ENCODE results near the gene ATG3.
"Not testable (repeated sequence)": the region's sequence is repeated elsewhere in the genome, so short reads cannot be mapped to it uniquely, and the experiment has no call there.

Gene ATG3

DNA sequence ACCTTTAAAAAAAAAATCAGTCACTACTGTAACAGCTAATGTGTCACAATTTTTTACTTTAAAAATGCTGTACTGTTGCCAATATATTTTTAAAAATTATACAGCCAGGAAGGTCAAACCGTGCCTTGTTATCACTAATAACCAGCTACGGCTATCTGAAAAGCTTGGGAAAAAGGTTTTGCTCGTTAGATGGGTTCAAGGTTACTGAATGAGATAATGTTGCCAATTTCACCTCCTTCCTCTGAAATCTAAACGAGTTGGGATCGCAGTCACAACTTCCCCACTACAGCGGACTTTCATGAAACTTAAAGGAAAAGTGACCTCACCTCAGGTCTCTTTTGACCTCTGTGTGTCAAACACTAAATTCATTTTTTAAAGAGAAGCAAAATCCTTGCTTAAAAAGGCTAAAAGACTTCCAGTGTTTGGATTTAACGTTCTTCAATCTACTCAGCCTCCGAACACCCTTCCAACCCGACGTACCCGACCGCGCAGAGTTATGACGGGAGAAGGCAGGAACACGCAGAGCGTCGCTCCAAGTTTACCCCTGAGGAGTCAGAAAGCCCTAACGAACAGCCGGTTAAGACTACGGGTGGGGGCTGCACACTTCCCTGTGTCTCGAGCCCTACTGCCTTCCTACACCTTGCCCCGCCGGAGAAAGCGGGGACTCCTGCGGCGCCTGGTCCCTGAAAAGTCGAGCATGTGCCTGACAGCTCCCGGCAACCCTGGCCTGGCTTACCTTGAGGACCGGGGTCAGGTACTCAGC, 860 bp downstream of the ATG3 start:
- no peak for FAIRE-seq

DNA sequence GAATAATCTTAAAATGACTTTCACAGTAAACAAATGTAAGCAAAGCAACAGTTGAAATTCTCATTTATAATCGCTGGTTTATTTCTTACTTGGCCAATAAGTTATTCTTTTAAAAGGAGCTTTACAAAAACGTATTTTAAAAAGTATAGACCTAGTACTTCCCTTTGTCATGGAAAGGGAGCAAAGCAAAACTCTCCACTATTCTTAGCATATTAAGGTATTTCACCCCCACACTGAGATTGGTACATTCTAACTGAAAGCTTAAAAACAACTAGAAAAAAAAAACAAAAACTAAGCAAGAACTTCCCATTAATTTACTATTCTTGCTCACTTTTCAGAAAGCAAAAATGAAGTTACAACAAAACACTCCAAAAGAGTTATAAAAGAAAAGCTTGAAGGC, 1.5 kb downstream of the ATG3 start:
- FAIRE-seq, result no peak

DNA sequence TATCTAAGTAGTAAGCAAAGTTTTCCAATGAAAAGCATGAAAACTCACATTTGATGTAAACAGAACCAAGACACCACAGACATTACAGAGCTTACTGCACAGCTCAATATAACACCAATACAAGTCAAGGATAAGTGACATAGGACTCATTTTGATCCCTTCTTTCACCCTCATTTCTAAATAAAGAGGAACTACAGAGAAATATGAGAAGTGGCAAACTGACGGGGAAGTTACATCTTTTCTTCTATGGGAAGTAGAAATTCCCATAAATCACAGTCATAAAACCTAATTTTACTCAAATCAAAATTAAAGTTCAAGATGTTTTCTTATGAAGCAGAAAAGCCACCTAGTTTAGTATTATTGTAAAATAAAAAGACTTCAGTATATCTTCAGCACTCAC, 3.8 kb downstream of the ATG3 start:
- FAIRE-seq, result no peak

DNA sequence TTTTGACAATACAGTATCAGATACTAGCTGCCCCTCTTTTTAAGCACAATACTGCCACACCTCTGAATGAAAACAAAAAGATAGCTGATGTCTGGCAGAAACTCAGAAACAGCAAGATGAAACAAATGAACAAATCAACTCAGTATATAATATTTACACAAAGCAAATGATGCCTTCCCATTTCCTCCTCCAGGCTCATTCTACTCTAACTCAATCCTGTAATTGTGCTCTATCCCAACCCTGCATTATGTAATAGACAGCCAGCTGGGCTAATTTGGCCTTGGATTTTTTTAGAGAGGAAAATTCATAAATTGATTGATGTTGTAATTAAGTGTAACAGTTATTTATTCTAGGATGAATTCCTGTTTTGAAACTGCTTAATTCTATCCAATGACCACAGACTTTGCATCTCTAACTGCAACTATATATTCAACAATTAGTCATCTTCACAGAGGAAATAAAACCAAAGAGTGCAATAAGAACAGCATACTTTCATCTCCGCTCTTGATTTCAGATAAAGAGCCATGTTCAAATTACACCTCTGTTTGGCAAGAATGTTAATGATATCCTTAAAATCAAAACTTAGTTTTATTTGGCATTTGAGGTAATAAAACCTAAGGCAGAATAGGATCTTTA, 6.1 kb downstream of the ATG3 start:
- no peak for FAIRE-seq

DNA sequence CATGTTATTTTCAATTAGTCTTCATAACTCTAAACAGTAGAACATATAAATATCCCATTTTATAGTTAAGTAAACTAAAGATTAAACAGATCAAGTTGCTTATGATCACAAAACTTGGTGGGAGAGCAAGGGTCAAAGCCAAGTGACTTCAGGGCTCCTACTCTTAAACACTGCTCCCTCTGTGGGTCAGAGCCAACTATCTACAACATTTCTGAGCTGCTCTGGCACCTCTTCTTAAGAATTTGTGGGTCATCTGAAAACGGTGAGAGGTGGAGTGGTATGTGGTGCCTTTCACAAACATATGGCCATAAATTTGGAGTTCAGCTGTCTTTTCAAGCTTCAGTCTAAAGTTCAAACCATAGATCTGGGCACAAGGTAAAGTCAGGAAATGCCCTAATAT, 10.9 kb downstream of the ATG3 start:
- no peak for FAIRE-seq

DNA sequence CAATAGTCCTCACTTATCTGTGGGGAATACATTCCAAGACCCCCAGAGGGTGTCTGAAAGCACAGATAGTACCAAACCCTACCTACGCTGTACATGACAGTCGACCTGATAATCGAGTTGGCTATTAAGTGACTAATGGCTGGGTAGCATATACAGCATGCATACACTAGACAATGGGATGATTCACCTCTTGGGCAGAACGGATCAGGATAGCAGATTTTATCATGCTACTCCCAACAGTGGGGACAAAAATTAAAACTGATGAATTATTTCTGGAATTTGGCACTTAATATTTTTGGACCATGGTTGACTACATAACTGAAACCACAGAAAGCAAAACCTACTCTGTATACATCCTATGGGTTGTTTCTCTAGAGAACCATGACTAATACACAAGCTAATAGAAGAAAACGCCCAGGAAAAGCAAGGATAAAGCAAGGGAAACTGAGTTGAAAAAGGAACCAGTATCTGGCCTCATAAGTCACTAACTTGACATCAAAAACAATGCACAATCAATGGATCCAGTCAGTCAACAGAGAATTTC, 15.5 kb downstream of the ATG3 start:
- no peak for FAIRE-seq

DNA sequence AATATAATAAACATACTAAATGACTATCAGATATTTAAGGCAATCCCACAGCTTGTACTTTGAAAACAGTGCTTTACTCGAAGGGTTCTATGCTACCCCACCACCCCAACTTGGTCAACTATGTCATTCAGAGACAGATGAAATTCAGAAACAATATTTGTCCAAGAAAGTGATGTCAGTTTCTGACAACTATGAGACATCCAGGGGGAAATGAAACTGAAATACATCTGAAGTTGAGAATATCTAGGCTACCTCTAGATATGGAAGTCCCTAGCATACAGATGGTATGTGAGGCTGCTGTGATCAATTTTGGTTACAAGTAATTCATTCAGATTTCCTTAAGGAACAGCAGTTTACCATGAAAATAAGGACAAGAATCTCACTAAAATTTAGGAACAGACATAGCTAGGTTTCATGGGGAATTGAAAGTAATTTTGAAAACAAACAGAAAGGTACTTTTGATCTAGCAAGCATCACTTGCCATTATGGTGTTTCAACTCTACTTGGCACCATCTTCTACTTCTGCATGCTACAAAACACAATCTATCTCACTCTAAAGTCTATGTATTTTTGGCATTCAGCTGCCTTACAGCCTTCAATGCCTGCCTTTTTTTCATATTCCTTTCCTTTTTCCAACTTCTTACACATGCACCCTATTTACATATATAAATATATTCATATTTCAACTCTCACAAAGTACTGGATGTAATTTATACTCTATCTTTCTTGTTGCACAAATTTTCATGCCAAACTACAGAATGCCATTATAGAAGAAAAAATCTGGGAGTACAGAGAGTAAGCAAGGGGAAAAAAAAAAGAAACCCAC, 21.7 kb downstream of the ATG3 start:
- FAIRE-seq, result no peak

DNA sequence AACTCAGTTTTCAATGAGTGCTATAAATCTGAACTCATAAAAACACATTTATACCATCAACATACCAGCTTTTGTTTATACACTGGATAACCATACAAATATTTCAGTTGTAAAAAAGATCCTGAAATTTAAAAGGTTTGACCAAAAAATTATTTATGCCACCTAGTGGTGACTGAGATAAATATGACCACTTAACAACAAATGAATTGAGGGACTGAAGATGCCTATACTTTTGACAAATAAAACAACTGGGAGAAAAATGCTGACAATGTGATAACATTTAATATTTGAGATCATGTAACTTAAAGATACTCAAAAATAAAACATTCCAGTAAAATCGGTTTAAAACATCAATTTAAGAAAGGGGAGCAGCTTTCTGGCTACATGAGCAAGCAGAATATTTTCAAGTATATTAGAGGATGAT, 30.4 kb downstream of the ATG3 start:
- peak; percentile 72 for FAIRE-seq

DNA sequence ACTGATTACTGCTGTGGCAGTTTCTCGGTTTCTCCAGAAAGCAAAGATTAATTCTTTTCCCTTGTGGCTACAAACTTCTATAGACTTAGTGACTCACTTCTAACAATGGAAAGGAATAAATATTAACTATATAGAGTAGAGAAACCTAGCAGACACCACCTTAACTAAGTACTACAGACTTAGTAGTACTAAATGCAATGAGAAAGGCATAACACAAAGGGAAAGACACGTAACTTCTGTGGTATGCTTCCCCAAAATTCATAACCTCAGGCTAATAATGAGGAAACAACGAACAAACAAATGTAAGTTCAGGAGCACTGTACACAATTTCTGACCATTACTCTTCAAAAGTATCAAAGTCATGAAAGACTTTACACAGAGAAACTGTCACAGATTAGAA, 31.2 kb downstream of the ATG3 start:
- no peak for FAIRE-seq

DNA sequence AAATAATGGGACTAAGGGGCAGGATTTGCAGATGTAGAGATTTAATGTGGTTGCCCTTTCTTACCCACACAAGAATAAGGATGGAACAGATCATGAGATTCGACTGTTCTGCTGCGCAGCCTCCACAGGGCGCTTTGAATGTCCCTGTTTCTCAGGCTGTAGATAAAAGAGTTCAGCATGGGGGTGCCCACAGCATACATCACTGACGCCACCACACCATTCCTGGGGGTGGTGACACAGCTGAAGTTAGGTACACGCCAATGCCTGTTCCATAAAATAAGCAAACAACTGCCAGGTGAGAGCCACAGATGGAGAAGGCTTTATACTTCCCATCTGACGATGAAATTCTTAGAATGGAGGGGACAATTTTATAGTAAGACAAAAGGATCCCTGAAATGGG, 37.6 kb downstream of the ATG3 start:
- not testable (repeated sequence) for FAIRE-seq

DNA sequence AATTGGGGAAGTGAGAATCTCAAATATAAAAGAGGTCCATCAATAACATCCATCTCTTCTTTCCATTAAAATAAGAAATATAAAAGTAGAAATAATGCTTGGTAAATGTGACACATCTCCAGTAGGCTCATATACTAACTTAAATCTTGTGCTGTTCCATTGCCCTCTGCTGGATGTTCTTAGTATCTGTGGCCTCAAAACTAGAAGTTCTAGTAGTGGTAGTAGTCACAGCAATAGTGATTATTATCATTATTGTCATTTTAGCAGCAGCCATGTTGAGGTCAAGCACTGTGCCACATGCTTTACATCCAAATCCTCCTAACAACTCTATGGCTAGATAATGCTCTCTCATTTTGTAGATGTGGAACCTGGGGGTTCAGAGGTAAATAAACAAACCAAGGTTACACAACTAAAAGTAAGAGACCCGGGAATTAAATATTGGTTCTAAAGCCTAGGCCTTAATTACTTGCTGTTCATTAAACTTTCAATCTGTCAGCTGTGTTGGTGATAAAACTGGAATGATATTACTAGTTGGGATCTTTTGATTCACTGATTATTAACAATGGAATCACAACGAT, 42.2 kb downstream of the ATG3 start:
- FAIRE-seq, result peak; percentile 62

DNA sequence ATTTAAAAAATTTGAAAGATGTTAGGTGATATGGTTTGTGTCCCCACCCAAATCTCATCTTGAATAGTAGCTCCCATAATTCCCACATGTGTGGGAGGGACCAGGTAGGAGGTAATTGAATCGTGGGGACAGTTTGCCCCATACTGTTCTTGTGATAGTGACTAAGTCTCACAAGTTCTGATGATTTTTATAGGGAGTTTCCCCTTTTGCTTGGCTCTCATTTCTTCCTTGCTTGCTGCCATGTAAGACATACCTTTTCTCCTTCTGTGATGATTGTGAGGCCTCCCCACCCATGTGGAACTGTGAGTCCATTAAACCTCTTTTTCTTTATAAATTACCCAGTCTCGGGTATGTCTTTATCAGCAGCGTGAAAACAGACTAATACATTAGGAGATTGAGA, 42.8 kb downstream of the ATG3 start:
- not testable (repeated sequence) for FAIRE-seq

DNA sequence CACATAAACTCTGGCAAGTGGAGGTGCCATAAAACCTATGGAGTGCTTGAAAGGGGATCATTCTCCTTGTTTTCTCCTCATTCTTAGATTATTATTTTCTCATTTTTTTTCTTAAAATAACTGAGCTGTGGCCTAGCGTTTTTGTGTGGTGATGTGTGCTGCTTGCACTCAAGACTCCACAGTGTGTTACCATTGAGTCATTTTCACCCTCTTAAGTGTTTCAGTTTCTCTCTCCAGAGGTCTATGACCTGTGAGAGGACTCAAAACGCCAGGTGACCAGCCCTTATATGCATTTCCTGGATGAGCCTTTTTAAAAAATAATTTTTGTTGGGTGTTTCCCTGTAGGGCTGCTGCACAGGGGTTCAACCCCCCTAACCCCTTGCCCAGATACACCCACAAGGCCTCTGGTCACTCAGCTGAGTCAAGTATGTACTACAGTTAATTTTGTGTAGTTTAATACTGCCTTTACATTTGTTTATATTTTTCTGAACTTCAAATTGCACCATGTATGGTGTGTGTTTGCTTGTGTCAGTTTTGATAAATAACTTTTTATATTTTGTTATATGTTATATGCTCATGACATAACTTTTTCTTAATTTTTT, 47.1 kb downstream of the ATG3 start:
- FAIRE-seq, result no peak

DNA sequence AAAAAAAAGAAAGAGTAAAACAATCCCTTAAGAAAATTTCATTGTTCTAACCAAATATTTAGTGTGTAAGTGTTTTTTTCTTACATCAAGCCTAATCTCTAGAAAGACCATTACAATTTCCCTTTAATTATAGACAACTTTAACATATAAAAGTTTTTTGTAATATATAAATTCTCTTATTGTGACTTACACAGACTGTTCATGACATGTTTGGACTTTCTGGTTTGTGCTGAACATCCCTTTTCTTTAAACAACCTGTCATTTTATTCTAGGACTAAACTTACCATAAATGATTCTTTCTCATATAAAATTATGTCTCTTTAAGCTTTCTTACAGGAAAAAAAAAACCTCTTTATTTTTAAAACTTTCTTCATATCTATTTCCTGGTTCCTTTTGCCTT, 49.4 kb downstream of the ATG3 start:
- FAIRE-seq, result peak; percentile 52

DNA sequence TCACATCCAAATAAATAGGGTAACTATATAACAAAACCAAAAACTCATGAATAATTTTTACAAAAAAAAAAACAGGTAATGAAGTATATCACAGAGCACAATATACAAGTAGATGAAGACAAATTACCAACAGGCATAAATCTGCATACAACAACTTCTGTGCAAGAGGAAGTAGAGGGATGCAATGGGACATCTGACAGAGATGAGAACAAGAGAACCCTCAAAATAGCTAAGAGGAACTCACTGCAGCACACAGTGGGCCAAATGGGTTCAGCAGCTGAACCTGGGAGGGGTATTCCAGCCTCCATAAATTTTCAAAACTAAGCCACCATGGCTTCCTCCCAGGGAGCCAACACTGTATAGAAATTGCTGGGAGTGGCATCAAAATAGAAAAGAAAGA, 52.9 kb downstream of the ATG3 start:
- no peak for FAIRE-seq

DNA sequence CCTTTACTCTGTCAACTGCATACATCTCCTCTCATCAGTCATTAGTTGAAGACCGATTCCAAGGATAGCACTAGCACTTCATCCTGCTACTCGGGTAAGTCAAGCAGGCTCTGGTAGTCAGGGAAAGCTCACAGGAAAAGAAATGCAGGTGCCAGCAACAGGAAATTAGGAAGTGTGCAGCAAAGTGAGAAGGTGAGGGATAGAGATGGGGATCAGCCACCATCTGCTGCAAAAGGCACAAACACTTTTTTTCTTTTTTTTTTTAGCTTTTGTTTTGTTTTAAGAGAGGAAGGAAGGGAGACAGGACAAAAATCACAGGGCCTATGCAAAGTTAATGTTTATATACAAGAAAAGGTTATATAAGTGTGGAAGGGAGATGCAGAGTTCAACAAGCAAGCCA, 53.5 kb downstream of the ATG3 start:
- no peak for FAIRE-seq

DNA sequence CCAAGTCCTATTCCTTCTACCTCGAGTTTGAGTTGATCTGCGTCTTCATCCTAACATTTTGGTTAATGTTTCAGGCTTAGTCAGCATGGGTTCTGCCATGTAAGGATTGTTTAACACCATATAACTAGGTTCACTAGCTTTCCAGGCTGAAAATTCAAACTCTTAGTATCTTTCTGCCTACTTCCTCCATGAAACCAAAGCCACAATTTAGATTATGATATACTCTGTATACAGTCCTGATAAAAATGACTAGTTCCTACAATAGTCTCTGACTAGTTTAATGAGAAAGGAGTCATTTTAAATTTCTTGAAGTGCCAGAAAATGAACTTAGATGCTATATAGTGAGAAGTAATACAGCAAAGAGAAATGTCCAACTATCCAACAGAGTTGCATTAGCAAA, 55.9 kb downstream of the ATG3 start:
- FAIRE-seq, result no peak

DNA sequence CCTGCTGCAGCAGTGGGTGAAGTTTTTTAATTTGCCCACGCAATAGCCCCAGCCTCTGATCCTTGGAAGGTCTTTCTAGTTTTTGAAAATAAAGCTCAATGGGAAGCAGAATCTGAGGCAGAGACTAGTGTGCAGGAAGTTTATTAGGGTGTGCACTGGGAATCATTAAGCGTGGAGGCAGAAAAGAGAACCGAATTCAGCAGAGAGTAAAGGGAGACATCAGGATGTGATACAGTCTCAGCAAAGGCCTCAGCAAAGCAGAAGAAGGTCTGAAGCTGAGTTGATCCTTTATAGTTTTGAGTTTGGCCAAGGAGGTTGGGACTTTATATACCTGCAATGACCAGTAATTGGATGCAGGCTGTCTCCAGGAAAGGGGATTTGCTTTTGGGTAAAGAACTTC, 57.6 kb downstream of the ATG3 start:
- no peak for FAIRE-seq

DNA sequence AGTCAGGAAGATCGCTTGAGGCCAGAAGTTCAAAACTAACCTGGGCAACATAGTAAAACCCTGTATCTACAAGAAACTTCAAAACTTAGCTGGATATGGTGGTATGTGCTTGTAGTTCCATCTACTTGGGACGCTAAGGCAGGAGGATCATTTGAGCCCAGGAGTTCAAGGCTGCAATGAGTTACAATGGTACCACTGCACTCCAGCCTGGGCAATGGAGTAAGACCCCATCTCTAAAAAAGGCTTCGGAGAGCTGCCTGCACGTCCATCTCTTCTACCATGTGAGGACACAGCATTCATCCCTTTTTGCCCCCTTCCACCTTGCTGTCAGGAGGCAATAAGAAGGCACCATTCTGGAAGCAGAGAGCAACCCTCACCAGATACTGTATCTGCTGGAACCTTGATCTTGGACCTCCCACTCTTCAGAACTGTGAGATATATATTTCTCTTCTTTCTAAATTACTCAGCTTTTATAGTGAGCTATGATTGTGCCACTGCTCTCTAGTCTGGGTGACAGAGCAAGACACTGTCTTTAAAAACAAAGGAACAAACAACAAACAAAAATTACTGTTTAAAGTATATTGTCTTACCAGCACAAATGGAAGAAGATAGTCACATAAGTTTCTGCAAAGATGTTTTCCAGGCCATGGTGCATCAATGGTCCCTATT, 58.3 kb downstream of the ATG3 start:
- FAIRE-seq, result no peak

DNA sequence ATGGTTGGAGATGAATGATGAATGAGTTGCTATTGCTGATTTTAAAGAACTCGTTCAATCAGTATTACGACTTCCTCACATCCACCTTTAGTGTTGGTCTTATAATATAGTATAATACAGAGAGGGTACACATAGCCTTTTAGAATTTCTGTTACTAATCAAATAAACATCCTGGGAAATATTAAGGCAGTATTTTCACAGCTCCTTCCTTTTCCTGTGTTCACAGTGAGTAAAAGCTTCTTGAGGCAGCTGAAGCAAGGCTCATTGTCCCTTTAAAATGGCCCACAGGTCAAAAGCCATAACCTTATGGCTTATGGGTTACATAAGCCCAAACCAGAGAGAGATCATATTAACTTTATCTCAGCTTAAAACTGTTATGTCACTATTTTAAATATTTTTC, 61.1 kb downstream of the ATG3 start:
- FAIRE-seq, result no peak

DNA sequence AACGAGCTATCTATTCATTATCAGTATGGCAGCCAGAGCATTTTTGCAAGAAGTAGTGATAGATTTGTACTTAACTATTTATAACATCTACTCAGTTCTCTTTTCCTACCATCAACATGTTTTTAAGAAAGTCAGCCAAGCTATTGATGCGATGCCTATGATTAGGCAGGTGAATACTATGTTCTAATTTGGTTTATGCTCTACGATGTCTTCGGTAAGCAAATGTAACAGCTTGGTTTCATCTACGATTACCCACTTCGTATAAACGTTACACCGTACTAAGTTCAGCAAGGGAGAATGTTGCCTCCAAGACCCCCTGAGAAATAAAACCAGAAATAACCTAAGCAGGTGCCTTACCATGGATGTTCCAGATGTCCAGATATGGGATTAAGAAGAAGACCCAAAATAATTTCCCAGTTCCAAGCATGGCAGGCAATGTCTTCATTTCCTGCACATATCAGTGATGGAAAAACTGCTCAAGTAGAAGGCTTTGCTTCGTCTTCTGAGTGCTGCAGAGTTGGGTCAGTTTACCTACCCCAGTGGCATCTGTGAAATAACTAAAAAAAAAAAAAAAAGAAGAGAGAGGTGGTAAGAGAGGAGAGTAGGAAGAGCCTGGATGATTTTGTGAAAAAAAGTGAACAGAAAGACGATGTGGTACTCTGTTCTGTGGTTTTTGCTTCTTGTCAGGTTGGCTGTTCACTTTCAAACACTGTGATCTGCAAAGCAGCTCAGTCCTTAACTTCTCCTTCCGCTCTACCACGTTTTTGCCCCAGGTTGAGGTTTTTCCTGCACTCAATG, 62.6 kb downstream of the ATG3 start, which contains the start of gene BTLA:
Gene BTLA, minus strand, starts transcription at position 559 of the 798 bp plus-strand sequence. Its CDS starts 114 bp downstream, at position 445.
- FAIRE-seq, result no peak

All from TTC549 (cell line).